DMS153 (cell line): ENCODE data around the gene SLC39A9.

ENCODE experiments used
- DNase-seq: peaks from one replicate; lab custom pipeline; 2025; lab: John Stamatoyannopoulos, UW

SLC39A9 gene

GRCh38 chr14:69500096-69500495, 101.6 kb downstream of the SLC39A9 start:
- no peak for DNase-seq

GRCh38 chr14:69500736-69501135, 102.2 kb downstream of the SLC39A9 start:
- no peak for DNase-seq

GRCh38 chr14:69501423-69501838, 102.9 kb downstream of the SLC39A9 start:
- DNase-seq, result no peak

DNA sequence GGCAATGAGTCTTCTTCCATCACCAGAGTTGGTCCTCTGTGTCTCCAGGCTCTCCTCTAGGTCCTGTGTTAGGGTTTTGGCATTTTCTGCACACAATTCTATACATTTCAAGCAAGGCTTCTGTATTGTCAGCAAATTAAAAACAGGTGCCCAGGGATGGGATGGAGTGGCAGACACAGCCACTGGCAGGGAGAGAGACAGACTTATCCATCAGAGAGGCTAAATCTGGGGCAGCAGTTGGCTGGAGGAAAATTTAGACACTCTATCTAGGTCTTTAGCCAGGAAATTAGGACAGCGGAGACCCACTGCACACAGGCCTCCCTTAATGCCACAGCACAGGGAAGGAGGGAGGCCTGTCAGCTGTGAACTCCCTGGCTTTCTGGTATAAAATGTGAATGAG, 106.3 kb downstream of the SLC39A9 start:
- no peak for DNase-seq

GRCh38 chr14:69505338-69506240, 107.1 kb downstream of the SLC39A9 start:
- DNase-seq, result no peak

DNA sequence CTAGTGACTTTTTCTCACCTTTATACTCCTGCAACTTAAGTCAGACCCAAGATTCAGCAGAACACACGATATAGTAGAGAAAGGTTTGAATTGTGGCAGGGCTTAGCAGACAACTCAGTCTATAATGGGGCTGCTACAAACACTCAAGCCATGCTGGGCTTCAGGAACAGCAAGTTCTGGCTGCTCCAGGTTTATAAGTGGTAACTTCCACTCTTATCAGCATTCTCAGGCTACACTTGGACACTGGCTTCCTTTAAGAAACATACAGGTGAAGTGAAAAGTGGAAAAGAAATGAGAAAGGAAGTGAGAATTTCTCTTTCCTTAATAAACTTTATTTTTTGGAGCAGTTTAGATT, 107.7 kb downstream of the SLC39A9 start:
- no peak for DNase-seq
